ENCODE results near the gene ZNF524.

ZNF524 gene

GRCh38 chr19:55650602-55651230 lies 50.6 kb downstream of the ZNF524 start:
- no peak overlapping the region for H3K4me3 ChIP-seq (ENCODE audit: low read depth, low read length)
- DNase-seq (ENCODE audit: low read depth) = no peak
- TF ChIP-seq CTCF (IDR thresholded peaks at IDR 0.05; ENCODE audit: insufficient read depth, low read depth, low read length, missing control alignments) = no peak

GRCh38 chr19:55651236-55651635 lies 51.1 kb downstream of the ZNF524 start:
- DNase-seq (ENCODE audit: low read depth) = no peak
- no peak for TF ChIP-seq CTCF (IDR thresholded peaks at IDR 0.05; ENCODE audit: insufficient read depth, low read depth, low read length, missing control alignments)
- no peak overlapping the region for H3K4me3 ChIP-seq (ENCODE audit: low read depth, low read length)

- DNase-seq (ENCODE audit: low read depth) = no peak
- TF ChIP-seq CTCF (IDR thresholded peaks at IDR 0.05; ENCODE audit: insufficient read depth, low read depth, low read length, missing control alignments) = no peak
- H3K4me3 ChIP-seq (ENCODE audit: low read depth, low read length) = no peak overlapping the region; the same call in 1 of the 2 replicates
Measured at GRCh38 chr19:55652311-55653128, 52.4 kb downstream of the ZNF524 start.

Data from GM12865 (cell line).